Activated CD4-positive, alpha-beta memory T cell treated with anti-CD3 and anti-CD28 coated beads for 36 hours (primary cell): Measurements from ENCODE around the gene GALNT9. TPM values are rescaled to one million over a fixed set of nuclear protein-coding genes. Genes with fewer than 3 reads are reported as not detected.

Experiments
- CTCF ChIA-PET: fragments of 350-600 bp; sonication (Branson Sonifier 250); formaldehyde crosslinking; loops from one replicate; lab custom pipeline; 2021; ENCODE audit warnings: antibody characterized with exemption, inconsistent platforms; lab: Charles Lee
- POLR2A ChIA-PET: fragments of 350-600 bp; sonication (Branson Sonifier 250); formaldehyde crosslinking; loops from one replicate; lab custom pipeline; 2021; ENCODE audit warnings: antibody characterized with exemption; lab: Charles Lee
- DNase-seq: peaks from one replicate; pipeline ENCODE4 v3.0.0-alpha.2; 2020
- H3K27ac Mint-ChIP-seq: one replicate; pipeline ENCODE4 v1.8.0; 2021; ENCODE audit warnings: mixed read lengths
- H3K27me3 Mint-ChIP-seq: one replicate; pipeline ENCODE4 v1.8.0; 2021; ENCODE audit warnings: mixed read lengths
- H3K36me3 Mint-ChIP-seq: one replicate; pipeline ENCODE4 v1.8.0; 2021; ENCODE audit warnings: mixed read lengths
- H3K4me1 Mint-ChIP-seq: one replicate; pipeline ENCODE4 v1.8.0; 2021; ENCODE audit warnings: low read depth, mixed read lengths
- H3K4me3 Mint-ChIP-seq: one replicate; pipeline ENCODE4 v1.8.0; 2021; ENCODE audit warnings: mild to moderate bottlenecking, mixed read lengths
- H3K9me3 Mint-ChIP-seq: one replicate; pipeline ENCODE4 v1.8.0; 2021; ENCODE audit warnings: mixed read lengths
- intact Hi-C: fragments of 100-400 bp; cut with micrococcal nuclease; formaldehyde crosslinking; loops from one replicate; pipeline ENCODE4 v1.15.1; 2023
- total RNA-seq, 2 experiments: library from RNA; stranded (reverse); gene quantifications; one replicate each; pipeline ENCODE4 v1.2.3, GENCODE V29; 2021

GALNT9 gene
- total RNA-seq, 2 experiments from 2014 or later: 0.12 to 0.29 TPM

GRCh38 chr12:132174015-132174838 is 155.2 kb downstream of the GALNT9 start:
- POLR2A ChIA-PET: no interaction called here
- intact Hi-C loops: no loop called here
- CTCF ChIA-PET: no interaction called here

GRCh38 chr12:132173135-132174014 is 156.0 kb downstream of the GALNT9 start:
- H3K9me3 Mint-ChIP-seq: no peaks in the 10 kb centered on the region
- DNase-seq: no peak
- H3K27ac Mint-ChIP-seq: no peak overlapping the region
- CTCF ChIA-PET: no interaction called here
- POLR2A ChIA-PET: no interaction called here
- H3K4me1 Mint-ChIP-seq: peaks cover 17% of the 10 kb centered on the region
- H3K27me3 Mint-ChIP-seq: peaks cover 4% of the 10 kb centered on the region
- H3K36me3 Mint-ChIP-seq: no peaks in the 10 kb centered on the region
- intact Hi-C loops: no loop called here
- no peak overlapping the region for H3K4me3 Mint-ChIP-seq

More at GRCh38 chr12:132174015-132174838, 155.2 kb downstream of the GALNT9 start:
- H3K4me1 Mint-ChIP-seq: peaks cover 25% of the 10 kb centered on the region
- H3K9me3 Mint-ChIP-seq: no peaks in the 10 kb centered on the region
- peak overlapping the region; percentile 13 for H3K27ac Mint-ChIP-seq
- no peak for DNase-seq
- peaks cover 4% of the 10 kb centered on the region for H3K27me3 Mint-ChIP-seq
- no peak overlapping the region for H3K4me3 Mint-ChIP-seq
- H3K36me3 Mint-ChIP-seq: no peaks in the 10 kb centered on the region

- intact Hi-C loops: no loop called here
- Mint-ChIP-seq H3K36me3 (no peaks in the 10 kb centered on the region), H3K9me3 (no peaks in the 10 kb centered on the region), H3K27me3 (peaks cover 4% of the 10 kb centered on the region), H3K4me1 (peaks cover 19% of the 10 kb centered on the region), H3K27ac (no peak overlapping the region), H3K4me3 (no peak overlapping the region)
- POLR2A ChIA-PET: no interaction called here
- no peak for DNase-seq
- CTCF ChIA-PET: no interaction called here
Observed at GRCh38 chr12:132172619-132173018, 156.8 kb downstream of the GALNT9 start.

DNA sequence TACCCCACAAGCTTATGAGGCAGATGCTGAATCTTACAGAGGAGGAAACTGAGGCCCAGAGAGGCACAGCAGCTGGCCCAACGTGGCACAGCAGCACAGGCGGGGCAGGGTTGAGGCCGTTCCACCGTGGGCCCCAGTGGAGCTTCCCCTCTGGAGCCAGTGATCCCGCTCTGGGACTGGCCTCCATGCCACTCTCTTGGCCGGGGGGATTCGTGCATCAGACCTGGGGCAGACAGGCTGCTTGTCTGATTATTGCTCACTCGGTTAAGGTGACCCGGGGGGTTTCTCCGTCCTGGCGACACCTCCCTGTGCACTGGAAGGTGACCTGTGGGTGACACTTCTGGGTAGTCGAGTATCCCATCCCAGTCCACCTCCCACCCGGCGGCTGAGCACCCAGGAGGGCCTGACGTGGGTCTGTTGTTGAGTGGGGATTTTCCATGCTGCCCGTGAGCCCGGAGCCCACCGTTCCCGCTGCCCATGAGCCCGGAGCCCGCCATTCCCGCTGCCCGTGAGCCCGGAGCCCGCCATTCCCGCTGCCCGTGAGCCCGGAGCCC is 157.3 kb downstream of the GALNT9 start:
- no peak for DNase-seq
- POLR2A ChIA-PET: no interaction called here
- Mint-ChIP-seq H3K4me1 (peaks cover 21% of the 10 kb centered on the region), H3K36me3 (no peaks in the 10 kb centered on the region), H3K27me3 (peaks cover 4% of the 10 kb centered on the region), H3K4me3 (no peak overlapping the region), H3K9me3 (no peaks in the 10 kb centered on the region), H3K27ac (no peak overlapping the region)
- intact Hi-C loops: no loop called here
- CTCF ChIA-PET: interaction anchor here (1.4 kb wide), 1 partner anchor 10 kb away, joined by 4 read pairs; no protein-coding TSS in a partner anchor

GRCh38 chr12:132171293-132171967 is 158.0 kb downstream of the GALNT9 start:
- DNase-seq: no peak
- Mint-ChIP-seq H3K27ac (no peak overlapping the region), H3K27me3 (peaks cover 3% of the 10 kb centered on the region), H3K4me1 (peaks cover 21% of the 10 kb centered on the region), H3K4me3 (no peak overlapping the region), H3K36me3 (no peaks in the 10 kb centered on the region), H3K9me3 (no peaks in the 10 kb centered on the region)
- POLR2A ChIA-PET: no interaction called here
- CTCF ChIA-PET: interaction anchor here (1.4 kb wide), 1 partner anchor 10 kb away, joined by 4 read pairs; no protein-coding TSS in a partner anchor
- intact Hi-C loops: no loop called here

GRCh38 chr12:132170637-132171292 is 158.6 kb downstream of the GALNT9 start:
- H3K36me3 Mint-ChIP-seq: no peaks in the 10 kb centered on the region
- no peak overlapping the region for H3K4me3 Mint-ChIP-seq
- ChIA-PET CTCF (interaction anchor here (1.4 kb wide), 1 partner anchor 9 kb away, joined by 4 read pairs; no protein-coding TSS in a partner anchor), POLR2A (no interaction called here)
- no peaks in the 10 kb centered on the region for H3K9me3 Mint-ChIP-seq
- H3K27ac Mint-ChIP-seq: no peak overlapping the region
- DNase-seq: no peak
- peaks cover 3% of the 10 kb centered on the region for H3K27me3 Mint-ChIP-seq
- H3K4me1 Mint-ChIP-seq: peaks cover 21% of the 10 kb centered on the region
- intact Hi-C loops: no loop called here

GRCh38 chr12:132170094-132170636 is 159.2 kb downstream of the GALNT9 start:
- Mint-ChIP-seq H3K9me3 (no peaks in the 10 kb centered on the region), H3K36me3 (no peaks in the 10 kb centered on the region), H3K27ac (no peak overlapping the region), H3K4me1 (peaks cover 21% of the 10 kb centered on the region), H3K27me3 (peaks cover 3% of the 10 kb centered on the region), H3K4me3 (no peak overlapping the region)
- DNase-seq: no peak
- ChIA-PET CTCF (no interaction called here), POLR2A (no interaction called here)
- intact Hi-C loops: no loop called here

GRCh38 chr12:132169376-132169775 is 160.0 kb downstream of the GALNT9 start:
- CTCF ChIA-PET: no interaction called here
- Mint-ChIP-seq H3K27me3 (peaks cover 4% of the 10 kb centered on the region), H3K9me3 (no peaks in the 10 kb centered on the region), H3K4me1 (peaks cover 15% of the 10 kb centered on the region), H3K36me3 (no peaks in the 10 kb centered on the region), H3K27ac (no peak overlapping the region), H3K4me3 (no peak overlapping the region)
- intact Hi-C loops: no loop called here
- POLR2A ChIA-PET: no interaction called here
- DNase-seq: no peak

GRCh38 chr12:132168311-132169031 is 160.9 kb downstream of the GALNT9 start:
- ChIA-PET POLR2A (no interaction called here), CTCF (no interaction called here)
- intact Hi-C loops: no loop called here

GRCh38 chr12:132167611-132168310 is 161.6 kb downstream of the GALNT9 start:
- H3K27ac Mint-ChIP-seq: no peak overlapping the region
- POLR2A ChIA-PET: no interaction called here
- intact Hi-C loops: no loop called here
- peaks cover 4% of the 10 kb centered on the region for H3K27me3 Mint-ChIP-seq
- DNase-seq: peak; percentile 54
- peaks cover 15% of the 10 kb centered on the region for H3K4me1 Mint-ChIP-seq
- CTCF ChIA-PET: no interaction called here
- no peak overlapping the region for H3K4me3 Mint-ChIP-seq
- no peaks in the 10 kb centered on the region for H3K9me3 Mint-ChIP-seq
- H3K36me3 Mint-ChIP-seq: no peaks in the 10 kb centered on the region

More at GRCh38 chr12:132168311-132169031, 160.9 kb downstream of the GALNT9 start:
- Mint-ChIP-seq H3K4me1 (peaks cover 17% of the 10 kb centered on the region), H3K9me3 (no peaks in the 10 kb centered on the region), H3K36me3 (no peaks in the 10 kb centered on the region), H3K4me3 (no peak overlapping the region), H3K27ac (no peak overlapping the region), H3K27me3 (peaks cover 4% of the 10 kb centered on the region)
- DNase-seq: no peak
